Measurements from ENCODE around the gene FAM9C. TPM values are rescaled to one million over a fixed set of nuclear protein-coding genes. Genes with fewer than 3 reads are reported as not detected.

Gene FAM9C
- total RNA-seq, 6 donors from 2014 or later: 0.20 TPM; not detected in 5

DNA sequence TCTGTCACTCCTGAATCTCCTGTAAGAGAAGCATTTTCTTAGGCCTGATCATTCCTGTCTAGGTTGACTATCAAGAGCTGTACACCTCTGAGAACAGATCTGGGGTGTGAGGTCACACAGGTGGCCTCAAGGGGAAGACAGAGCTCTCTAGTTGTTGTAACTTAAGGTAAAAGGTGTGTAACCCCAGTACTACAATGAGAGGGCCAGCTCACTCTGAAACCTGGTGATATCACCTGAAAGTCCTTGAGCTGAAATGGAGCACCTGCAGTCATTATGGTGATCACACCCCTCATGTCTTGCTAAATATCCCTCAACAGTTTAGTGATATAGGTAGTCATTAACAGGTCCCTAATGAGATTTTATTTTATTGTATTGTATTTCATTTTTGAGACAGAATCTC, 8.8 kb upstream of the FAM9C start:
- Histone ChIP-seq H3K36me3 (no peaks in the 10 kb centered on the region), H3K4me3 (no peak overlapping the region), H3K27ac (no peak overlapping the region), H3K4me1 (peaks cover 0 to 6% (median 0%) of the 10 kb centered on the region in 4 donors), H3K9me3 (no peaks in the 10 kb centered on the region), H3K27me3 (no peaks in the 10 kb centered on the region)
- DNase-seq (no peak), ATAC-seq (ENCODE audit: low FRiP score in 2 of 2) (no peak)
- TF ChIP-seq POLR2AphosphoS5 (IDR thresholded peaks at IDR 0.05): no peak
- no peak for TF ChIP-seq POLR2A (IDR thresholded peaks at IDR 0.05)
- TF ChIP-seq CTCF (IDR thresholded peaks at IDR 0.05): no peak
- TF ChIP-seq EP300 (IDR thresholded peaks at IDR 0.05): no peak

DNA sequence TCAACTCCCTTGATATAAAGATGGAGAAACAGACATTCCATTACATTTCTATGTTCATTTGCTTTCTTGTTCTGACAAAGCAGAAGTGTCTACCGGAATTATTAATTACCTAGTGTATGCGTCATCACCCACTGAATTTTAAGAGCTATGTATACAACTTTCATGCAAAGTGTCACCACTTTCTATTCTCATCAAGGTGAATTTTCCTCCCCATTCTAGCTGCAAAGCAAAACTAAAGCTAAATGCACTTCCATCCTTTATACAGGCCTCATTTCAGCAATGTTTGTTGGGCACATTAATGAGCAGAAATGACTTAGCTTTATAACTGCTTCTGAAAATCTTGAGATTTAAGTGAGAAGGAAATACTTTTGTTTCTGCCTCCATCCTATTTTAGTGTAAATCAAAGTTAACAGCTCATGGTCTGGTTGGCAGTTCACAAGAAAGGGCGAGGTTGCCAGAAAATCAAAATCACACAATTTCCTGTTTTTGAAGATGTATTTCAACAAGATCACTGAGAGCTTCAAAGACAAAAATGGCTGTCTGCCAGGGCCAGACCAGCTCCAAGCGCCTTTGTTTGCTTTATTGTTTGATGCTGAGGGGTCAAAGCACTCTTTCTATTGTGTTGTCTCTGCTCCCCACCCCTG, 7.2 kb upstream of the FAM9C start:
- TF ChIP-seq POLR2AphosphoS5 (IDR thresholded peaks at IDR 0.05): no peak
- no peak for TF ChIP-seq EP300 (IDR thresholded peaks at IDR 0.05)
- no peak for TF ChIP-seq CTCF (IDR thresholded peaks at IDR 0.05)
- no peak for TF ChIP-seq POLR2A (IDR thresholded peaks at IDR 0.05)
- Histone ChIP-seq H3K4me1 (peaks cover 0 to 6% (median 2%) of the 10 kb centered on the region in 4 donors), H3K36me3 (no peaks in the 10 kb centered on the region), H3K9me3 (no peaks in the 10 kb centered on the region), H3K27me3 (no peaks in the 10 kb centered on the region), H3K27ac (peak overlapping the region in 2 of 4 donors; percentile 43 to 64), H3K4me3 (no peak overlapping the region)
- ATAC-seq (ENCODE audit: low FRiP score in 2 of 2) (no peak), DNase-seq (no peak)
- 52 to 55% methylated on average over 4 of the region's 4 CpGs for WGBS, 2 donors

GRCh38 chrX:13051167-13051528, 6.7 kb upstream of the FAM9C start:
- Histone ChIP-seq H3K27ac (peak overlapping the region in 2 of 4 donors; percentile 43 to 64), H3K27me3 (no peaks in the 10 kb centered on the region), H3K36me3 (no peaks in the 10 kb centered on the region), H3K4me1 (peaks cover 0 to 6% (median 2%) of the 10 kb centered on the region in 4 donors), H3K9me3 (no peaks in the 10 kb centered on the region), H3K4me3 (no peak overlapping the region)
- no peak for ATAC-seq (ENCODE audit: low FRiP score in 2 of 2)
- WGBS, 2 donors: 71 to 86% methylated on average over 1 of the region's 1 CpG
- DNase-seq: no peak
- no peak for TF ChIP-seq POLR2AphosphoS5 (IDR thresholded peaks at IDR 0.05)
- no peak for TF ChIP-seq POLR2A (IDR thresholded peaks at IDR 0.05)

GRCh38 chrX:13050151-13050550, 5.7 kb upstream of the FAM9C start:
- Histone ChIP-seq H3K36me3 (no peaks in the 10 kb centered on the region), H3K4me1 (peaks cover 0 to 6% (median 2%) of the 10 kb centered on the region in 4 donors), H3K27ac (no peak overlapping the region), H3K27me3 (no peaks in the 10 kb centered on the region), H3K4me3 (no peak overlapping the region), H3K9me3 (no peaks in the 10 kb centered on the region)
- no peak for DNase-seq
- ATAC-seq (ENCODE audit: low FRiP score in 2 of 2): no peak
- no peak for TF ChIP-seq CTCF (IDR thresholded peaks at IDR 0.05)
- TF ChIP-seq POLR2A (IDR thresholded peaks at IDR 0.05): no peak
- TF ChIP-seq EP300 (IDR thresholded peaks at IDR 0.05): no peak
- TF ChIP-seq POLR2AphosphoS5 (IDR thresholded peaks at IDR 0.05): no peak
- WGBS, 2 donors: 94 to 97% methylated on average over 4 of the region's 4 CpGs

DNA sequence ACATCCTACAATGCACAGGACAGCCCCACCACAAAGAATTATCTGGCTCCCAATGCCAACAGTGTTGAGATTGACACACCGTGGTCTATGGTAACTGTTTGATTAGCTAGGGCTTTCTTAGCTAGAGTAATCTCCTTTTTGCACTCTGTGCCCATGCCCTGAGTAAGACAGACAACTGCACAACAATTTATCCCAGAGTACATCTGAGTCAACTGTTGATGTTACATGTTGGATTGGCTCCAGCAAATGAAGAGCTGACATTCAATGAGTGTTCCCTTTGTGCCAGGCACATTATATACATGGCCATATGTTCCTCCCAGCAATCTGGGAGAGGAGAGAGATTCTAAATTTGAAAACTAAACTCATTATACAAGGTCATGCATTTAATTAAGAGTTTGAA, 3.9 kb upstream of the FAM9C start:
- H3K4me3 ChIP-seq: no peak overlapping the region
- 50% methylated on average over 1 of the region's 1 CpG; no CpG with 5 or more reads in 1 of the 2 donors for WGBS, 2 donors
- no peak for ATAC-seq (ENCODE audit: low FRiP score in 2 of 2)

More for the DNA sequence above, 3.9 kb upstream of the FAM9C start:
- Histone ChIP-seq H3K9me3 (no peaks in the 10 kb centered on the region), H3K36me3 (no peaks in the 10 kb centered on the region), H3K4me1 (peaks cover 0 to 6% (median 2%) of the 10 kb centered on the region in 4 donors), H3K27ac (peak overlapping the region in 1 of 4 donors; percentile 8), H3K27me3 (no peaks in the 10 kb centered on the region)
- no peak for DNase-seq
- no peak for TF ChIP-seq EP300 (IDR thresholded peaks at IDR 0.05)
- TF ChIP-seq CTCF (IDR thresholded peaks at IDR 0.05): no peak
- TF ChIP-seq POLR2AphosphoS5 (IDR thresholded peaks at IDR 0.05): no peak
- no peak for TF ChIP-seq POLR2A (IDR thresholded peaks at IDR 0.05)
